Motor neuron (in vitro differentiated cells): Measurements from ENCODE around the gene TLK1. TPM values are rescaled to one million over a fixed set of nuclear protein-coding genes. Genes with fewer than 3 reads are reported as not detected.
"Not testable (repeated sequence)": the region's sequence is repeated elsewhere in the genome, so short reads cannot be mapped to it uniquely, and the experiment has no call there.

Experiments
- ATAC-seq, 8 experiments: fragments of 200-7000 bp; cut with Tn5 transposase; replicated peaks in 6 of 8; 2 replicates each; pipeline ENCODE4 v1.8.0; 2021; ENCODE audit warnings: mild to moderate bottlenecking in 8 of 8, moderate library complexity in 8 of 8
- H3K27ac ChIP-seq, 2 donors: fragments of 250-450 bp; sonication (Bioruptor Pico); 2 replicates each; pipeline ENCODE4 v1.9.0; 2021; ENCODE audit warnings: antibody characterized with exemption in 2 of 2, mild to moderate bottlenecking in 2 of 2, moderate library complexity in 1 of 2
- H3K4me1 ChIP-seq, 2 donors: fragments of 250-450 bp; sonication (Bioruptor Pico); replicated peaks in 1 of 2; 2 replicates each; pipeline ENCODE4 v1.6.1; 2021; ENCODE audit warnings: antibody characterized with exemption in 2 of 2, mild to moderate bottlenecking in 2 of 2, moderate library complexity in 1 of 2
- H3K4me3 ChIP-seq, 5 donors: fragments of 250-450 bp; sonication (Bioruptor Pico); 2 replicates each; pipeline ENCODE4 v1.9.0; 2021; ENCODE audit warnings: antibody characterized with exemption in 5 of 5, mild to moderate bottlenecking in 5 of 5, moderate library complexity in 4 of 5
- WGBS, 10 experiments: fragments of 450-650 bp; shearing (Covaris generic); methylation state at CpG; one replicate each; pipeline ENCODE4 v1.0.0; 2022; 5-methylcytosine and 5-hydroxymethylcytosine counted together
- in situ Hi-C, 9 experiments: fragments of 400-800 bp; cut with MboI; loops; one replicate each; pipeline ENCODE4 v1.15.0; 2021; ENCODE audit warnings: low sequenced_read_pairs in 9 of 9, low pct_unique_long_range_greater_than_20kb in 2 of 9; ENCODE audit not compliant: unreplicated experiment in 9 of 9
- total RNA-seq, 8 experiments: library from RNA; unstranded; fragments of 300-600 nt; gene quantifications; 2 replicates each; pipeline versions ENCODE4 v1.2.3 to v1.2.4, GENCODE V29; 2022

The TLK1 gene
- total RNA-seq, 8 experiments from 2014 or later, result 12.5 to 46.7 (median 22.6) TPM

- H3K27ac ChIP-seq, H3K4me3 ChIP-seq, ATAC-seq, H3K4me1 ChIP-seq, in situ Hi-C loops: not testable (repeated sequence)
- WGBS, 10 experiments, result 79 to 100% (median 93%) methylated on average over 1 to 8 of the region's 9 CpGs; no CpG with 5 or more reads in 2 of the 10 experiments
Measured at GRCh38 chr2:171162522-171163197, 2.0 kb upstream of the TLK1 start.

GRCh38 chr2:171160956-171161740 lies 455 bp upstream of the TLK1 start:
- Histone ChIP-seq H3K27ac (peak overlapping the region; percentile 93 to 97), H3K4me1 (peaks cover 3% of the 10 kb centered on the region in 2 donors), H3K4me3 (peak overlapping the region; percentile 76 to 95 (median 92))
- in situ Hi-C loops, result no loop called here
- 2 to 60% (median 14%) methylated on average over 1 to 12 of the region's 65 CpGs for WGBS, 10 experiments
- peak; percentile 56 to 78 (median 74) for ATAC-seq

- 0 to 7% (median 0%) methylated on average over 1 to 14 of the region's 38 CpGs for WGBS, 10 experiments
- H3K27ac ChIP-seq, result peak overlapping the region; percentile 93 to 97
- H3K4me3 ChIP-seq, result peak overlapping the region; percentile 76 to 95 (median 92)
- in situ Hi-C loops, result no loop called here
- ATAC-seq, result peak; percentile 6 to 57 (median 43)
- peaks cover 3 to 6% of the 10 kb centered on the region in 2 donors for H3K4me1 ChIP-seq
Measured at GRCh38 chr2:171159372-171160118, 1.1 kb downstream of the TLK1 start.

- Histone ChIP-seq H3K4me1 (peaks cover 3 to 6% of the 10 kb centered on the region in 2 donors), H3K27ac (peak overlapping the region; percentile 93 to 97), H3K4me3 (peak overlapping the region; percentile 76 to 95 (median 92))
- WGBS, 10 experiments, result 0 to 21% (median 0%) methylated on average over 3 to 15 of the region's 15 CpGs
- in situ Hi-C loops, result no loop called here
- ATAC-seq, result no peak
Measured at GRCh38 chr2:171158790-171159371, 1.8 kb downstream of the TLK1 start.

- in situ Hi-C loops, result no loop called here
- H3K4me3 ChIP-seq, result peak overlapping the region; percentile 76 to 95 (median 92)
- peaks cover 3 to 6% of the 10 kb centered on the region in 2 donors for H3K4me1 ChIP-seq
- H3K27ac ChIP-seq, result no peak overlapping the region
- ATAC-seq, result no peak
- WGBS, 10 experiments, result 14 to 87% (median 50%) methylated on average over 2 to 9 of the region's 9 CpGs
Measured at GRCh38 chr2:171158036-171158789, 2.5 kb downstream of the TLK1 start.

GRCh38 chr2:171157109-171157500 lies 3.6 kb downstream of the TLK1 start:
- H3K4me1 ChIP-seq, result peaks cover 3 to 6% of the 10 kb centered on the region in 2 donors
- in situ Hi-C loops, result no loop called here
- 60 to 100% (median 93%) methylated on average over 1 to 3 of the region's 3 CpGs; no CpG with 5 or more reads in 1 of the 10 experiments for WGBS, 10 experiments
- H3K27ac ChIP-seq, result no peak overlapping the region
- H3K4me3 ChIP-seq, result no peak overlapping the region
- no peak for ATAC-seq

GRCh38 chr2:171154348-171154747 lies 6.3 kb downstream of the TLK1 start:
- no peak overlapping the region for H3K4me3 ChIP-seq
- H3K27ac ChIP-seq, result no peak overlapping the region
- no peak for ATAC-seq
- WGBS, 10 experiments, result 67 to 100% (median 93%) methylated on average over 1 of the region's 1 CpG; no CpG with 5 or more reads in 2 of the 10 experiments
- peaks cover 3 to 6% of the 10 kb centered on the region in 2 donors for H3K4me1 ChIP-seq
- in situ Hi-C loops, result no loop called here

DNA sequence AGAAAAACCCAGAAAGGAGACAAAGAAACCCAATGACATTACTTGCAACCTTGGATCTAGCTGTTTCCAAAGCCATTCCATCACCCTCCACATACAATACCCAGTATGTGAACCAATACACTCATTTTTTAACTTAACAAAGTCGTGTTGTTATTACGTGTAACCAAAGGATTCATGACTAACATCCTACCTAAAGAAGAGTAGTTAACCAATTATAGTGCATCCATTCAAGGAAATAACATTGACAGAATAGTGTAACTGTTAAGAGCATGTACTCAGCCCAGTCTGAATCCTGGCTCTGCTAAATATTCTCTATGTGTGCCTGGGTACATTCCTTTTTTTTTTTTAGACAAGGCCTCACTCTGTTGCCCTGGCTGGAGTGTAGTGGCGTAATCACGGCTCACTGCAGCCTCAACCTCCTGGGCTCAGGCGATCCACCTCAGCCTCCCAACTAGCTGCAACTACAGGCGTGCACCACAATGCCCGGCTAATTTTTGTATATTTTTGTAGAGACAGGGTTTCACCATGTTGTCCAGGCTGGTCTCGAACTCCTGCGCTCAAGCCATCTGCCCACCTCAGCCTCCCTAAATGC lies 9.9 kb downstream of the TLK1 start:
- no peak for ATAC-seq

DNA sequence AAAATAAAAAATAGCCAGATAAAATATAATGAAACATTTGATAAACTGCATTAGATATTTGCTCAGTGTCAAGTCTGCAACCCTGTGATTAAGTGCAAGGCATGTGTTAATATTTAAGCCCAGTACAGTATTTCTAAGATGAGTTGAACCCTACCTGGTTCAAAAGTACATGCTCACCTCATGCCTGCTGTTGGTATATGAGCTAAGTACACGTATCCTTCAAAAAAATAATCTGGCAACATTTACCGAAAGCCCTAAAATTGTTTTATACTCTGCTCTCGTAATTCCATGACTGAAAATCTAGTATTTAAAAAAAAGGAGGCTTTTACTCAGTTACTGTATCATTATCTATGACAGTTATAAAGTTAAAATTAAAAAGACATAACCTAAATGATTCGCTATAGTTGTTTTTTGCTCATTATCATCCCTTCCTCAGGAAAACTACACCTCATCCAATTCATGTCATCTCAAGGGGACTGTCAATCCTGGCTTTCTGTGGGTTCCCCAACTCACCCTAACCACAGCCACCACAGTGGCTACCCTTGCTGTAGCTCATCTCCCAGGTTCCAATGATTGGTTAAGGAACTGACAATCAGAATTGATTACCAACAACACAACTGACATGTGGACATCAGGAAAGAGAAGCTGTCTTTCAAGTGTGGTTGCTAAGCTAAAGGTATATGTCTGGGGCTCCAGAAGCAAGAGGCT lies 10.6 kb downstream of the TLK1 start:
- no peaks in the 10 kb centered on the region for H3K4me1 ChIP-seq
- no peak overlapping the region for H3K27ac ChIP-seq
- WGBS, 10 experiments, result 89 to 100% (median 98%) methylated on average over 1 to 4 of the region's 4 CpGs
- in situ Hi-C loops, result no loop called here
- no peak for ATAC-seq
- no peak overlapping the region for H3K4me3 ChIP-seq

More for the DNA sequence above, 9.9 kb downstream of the TLK1 start:
- 84 to 100% (median 93%) methylated on average over 2 to 7 of the region's 9 CpGs; no CpG with 5 or more reads in 1 of the 10 experiments for WGBS, 10 experiments
- in situ Hi-C loops, result no loop called here
- Histone ChIP-seq H3K27ac (no peak overlapping the region), H3K4me1 (peaks cover 0 to under 1% of the 10 kb centered on the region in 2 donors), H3K4me3 (no peak overlapping the region)

GRCh38 chr2:171149171-171149938 lies 11.3 kb downstream of the TLK1 start:
- ATAC-seq, result no peak
- no peaks in the 10 kb centered on the region for H3K4me1 ChIP-seq
- 93 to 100% (median 99%) methylated on average over 1 to 3 of the region's 3 CpGs for WGBS, 10 experiments

GRCh38 chr2:171147081-171147480 lies 13.6 kb downstream of the TLK1 start:
- Histone ChIP-seq H3K4me1 (no peaks in the 10 kb centered on the region), H3K4me3 (no peak overlapping the region), H3K27ac (no peak overlapping the region)
- no peak for ATAC-seq
- in situ Hi-C loops, result no loop called here
- 77 to 100% (median 88%) methylated on average over 2 of the region's 2 CpGs; no CpG with 5 or more reads in 2 of the 10 experiments for WGBS, 10 experiments

More at GRCh38 chr2:171149171-171149938, 11.3 kb downstream of the TLK1 start:
- no peak overlapping the region for H3K27ac ChIP-seq
- in situ Hi-C loops, result no loop called here
- H3K4me3 ChIP-seq, result no peak overlapping the region
